ENCODE results near the gene PIANP.

PIANP gene

DNA sequence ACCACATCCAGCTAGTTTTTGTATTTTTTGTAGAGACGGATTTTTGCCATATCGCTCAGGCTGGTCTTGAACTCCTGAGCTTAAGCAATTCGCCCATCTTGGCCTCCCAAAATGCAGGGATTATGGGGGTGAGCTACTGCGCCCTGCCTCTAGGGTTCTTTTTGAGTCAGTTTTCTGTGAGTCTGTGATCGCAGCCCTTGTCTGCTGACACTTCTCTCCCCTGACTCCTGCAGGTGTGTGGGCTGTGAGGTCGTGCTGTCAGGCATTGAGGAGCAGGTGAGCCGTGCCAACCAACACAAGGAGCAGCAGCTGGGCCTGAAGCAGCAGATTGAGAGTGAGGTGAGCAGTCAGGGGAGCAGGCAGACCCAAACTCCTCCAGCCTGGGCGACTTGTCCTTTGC lies 29.6 kb upstream of the PIANP start:
- no peaks in the 10 kb centered on the region for H3K27me3 ChIP-seq (ENCODE audit: insufficient read depth, poor library complexity, severe bottlenecking)
- no peak overlapping the region for H3K27ac ChIP-seq (ENCODE audit: poor library complexity, severe bottlenecking)
- H3K4me3 ChIP-seq (ENCODE audit: severe bottlenecking), result no peak overlapping the region
- TF ChIP-seq, protein P1, sequence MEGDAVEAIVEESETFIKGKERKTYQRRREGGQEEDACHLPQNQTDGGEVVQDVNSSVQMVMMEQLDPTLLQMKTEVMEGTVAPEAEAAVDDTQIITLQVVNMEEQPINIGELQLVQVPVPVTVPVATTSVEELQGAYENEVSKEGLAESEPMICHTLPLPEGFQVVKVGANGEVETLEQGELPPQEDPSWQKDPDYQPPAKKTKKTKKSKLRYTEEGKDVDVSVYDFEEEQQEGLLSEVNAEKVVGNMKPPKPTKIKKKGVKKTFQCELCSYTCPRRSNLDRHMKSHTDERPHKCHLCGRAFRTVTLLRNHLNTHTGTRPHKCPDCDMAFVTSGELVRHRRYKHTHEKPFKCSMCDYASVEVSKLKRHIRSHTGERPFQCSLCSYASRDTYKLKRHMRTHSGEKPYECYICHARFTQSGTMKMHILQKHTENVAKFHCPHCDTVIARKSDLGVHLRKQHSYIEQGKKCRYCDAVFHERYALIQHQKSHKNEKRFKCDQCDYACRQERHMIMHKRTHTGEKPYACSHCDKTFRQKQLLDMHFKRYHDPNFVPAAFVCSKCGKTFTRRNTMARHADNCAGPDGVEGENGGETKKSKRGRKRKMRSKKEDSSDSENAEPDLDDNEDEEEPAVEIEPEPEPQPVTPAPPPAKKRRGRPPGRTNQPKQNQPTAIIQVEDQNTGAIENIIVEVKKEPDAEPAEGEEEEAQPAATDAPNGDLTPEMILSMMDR (IDR thresholded peaks at IDR 0.05; ENCODE audit: poor library complexity, severe bottlenecking), result no peak
- H3K4me1 ChIP-seq (ENCODE audit: insufficient read depth, poor library complexity, severe bottlenecking), result no peaks in the 10 kb centered on the region
- peaks cover 29% of the 10 kb centered on the region for H3K36me3 ChIP-seq (ENCODE audit: low read depth)
- H3K9me3 ChIP-seq (ENCODE audit: severe bottlenecking), result no peaks in the 10 kb centered on the region
- DNase-seq (ENCODE audit: low spot score), result no peak
- no peak for ATAC-seq (ENCODE audit: low read depth)

DNA sequence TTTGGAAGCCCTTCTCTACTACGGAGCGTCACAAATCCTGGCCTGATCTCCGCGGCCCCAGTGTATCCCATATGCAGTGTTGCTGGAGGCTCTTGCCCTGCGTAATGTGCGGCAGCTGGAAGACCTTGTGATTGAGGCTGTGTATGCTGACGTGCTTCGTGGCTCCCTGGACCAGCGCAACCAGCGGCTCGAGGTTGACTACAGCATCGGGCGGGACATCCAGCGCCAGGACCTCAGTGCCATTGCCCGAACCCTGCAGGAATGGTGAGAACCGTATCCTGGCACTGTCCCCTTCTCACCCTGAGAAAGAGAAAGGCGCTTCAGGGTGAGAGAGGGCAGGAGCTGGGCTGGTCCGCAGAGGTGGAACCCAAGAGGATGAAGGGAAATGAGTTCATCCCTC lies 28.6 kb upstream of the PIANP start:
- DNase-seq (ENCODE audit: low spot score), result no peak
- peaks cover 29% of the 10 kb centered on the region for H3K36me3 ChIP-seq (ENCODE audit: low read depth)
- TF ChIP-seq, protein P1 (IDR thresholded peaks at IDR 0.05; ENCODE audit: poor library complexity, severe bottlenecking), result no peak

DNA sequence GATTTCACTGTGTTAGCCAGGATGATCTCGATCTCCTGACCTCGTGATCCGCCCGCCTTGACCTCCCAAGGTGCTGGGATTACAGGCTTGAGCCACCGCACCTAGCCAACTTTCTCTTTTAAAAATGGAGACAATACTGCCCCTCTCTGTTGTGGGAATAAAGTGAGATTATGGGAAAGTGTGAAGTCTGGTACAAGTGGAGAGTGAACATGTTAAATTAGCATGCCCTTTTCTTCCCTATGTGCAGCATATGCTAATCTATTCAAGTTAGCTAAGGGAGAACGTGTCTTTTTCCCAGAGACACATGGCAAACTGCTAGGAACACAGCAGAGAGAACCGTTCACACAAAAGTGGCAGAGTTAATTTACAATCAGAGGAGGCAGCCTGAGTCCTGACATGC lies 24.7 kb upstream of the PIANP start:
- TF ChIP-seq, protein P1 (IDR thresholded peaks at IDR 0.05; ENCODE audit: poor library complexity, severe bottlenecking), result no peak
- no peak for DNase-seq (ENCODE audit: low spot score)
- Histone ChIP-seq H3K27ac (ENCODE audit: poor library complexity, severe bottlenecking) (peak overlapping the region; percentile 70), H3K9me3 (ENCODE audit: severe bottlenecking) (no peaks in the 10 kb centered on the region), H3K4me3 (ENCODE audit: severe bottlenecking) (no peak overlapping the region), H3K4me1 (ENCODE audit: insufficient read depth, poor library complexity, severe bottlenecking) (peaks cover 8% of the 10 kb centered on the region), H3K27me3 (ENCODE audit: insufficient read depth, poor library complexity, severe bottlenecking) (no peaks in the 10 kb centered on the region), H3K36me3 (ENCODE audit: low read depth) (peaks cover 20% of the 10 kb centered on the region)
- ATAC-seq (ENCODE audit: low read depth), result no peak

More for the DNA sequence above, 28.6 kb upstream of the PIANP start:
- Histone ChIP-seq H3K27ac (ENCODE audit: poor library complexity, severe bottlenecking) (no peak overlapping the region), H3K27me3 (ENCODE audit: insufficient read depth, poor library complexity, severe bottlenecking) (no peaks in the 10 kb centered on the region), H3K9me3 (ENCODE audit: severe bottlenecking) (no peaks in the 10 kb centered on the region), H3K4me1 (ENCODE audit: insufficient read depth, poor library complexity, severe bottlenecking) (peaks cover 5% of the 10 kb centered on the region), H3K4me3 (ENCODE audit: severe bottlenecking) (no peak overlapping the region)
- no peak for ATAC-seq (ENCODE audit: low read depth)

DNA sequence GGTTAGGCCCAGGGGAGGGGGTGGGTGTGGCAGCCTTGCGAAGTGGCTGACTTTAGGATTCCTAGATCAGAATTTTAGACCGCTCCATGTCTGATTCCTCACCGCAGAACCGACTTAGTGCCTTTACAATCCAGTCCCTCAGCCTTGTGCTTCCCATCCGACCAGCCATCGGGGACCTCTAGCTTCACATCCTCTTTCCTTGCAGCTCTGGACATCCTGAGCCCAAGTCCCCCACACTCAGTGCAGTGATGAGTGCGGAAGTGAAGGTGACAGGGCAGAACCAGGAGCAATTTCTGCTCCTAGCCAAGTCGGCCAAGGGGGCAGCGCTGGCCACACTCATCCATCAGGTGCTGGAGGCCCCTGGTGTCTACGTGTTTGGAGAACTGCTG lies 23.8 kb upstream of the PIANP start:
- H3K27ac ChIP-seq (ENCODE audit: poor library complexity, severe bottlenecking), result peak overlapping the region; percentile 70

More for the DNA sequence above, 23.8 kb upstream of the PIANP start:
- H3K4me1 ChIP-seq (ENCODE audit: insufficient read depth, poor library complexity, severe bottlenecking), result peaks cover 8% of the 10 kb centered on the region
- ATAC-seq (ENCODE audit: low read depth) (peak; percentile 7), DNase-seq (ENCODE audit: low spot score) (no peak)
- TF ChIP-seq, protein P1 (IDR thresholded peaks at IDR 0.05; ENCODE audit: poor library complexity, severe bottlenecking), result no peak
- H3K27me3 ChIP-seq (ENCODE audit: insufficient read depth, poor library complexity, severe bottlenecking), result no peaks in the 10 kb centered on the region
- peak overlapping the region; percentile 52 for H3K4me3 ChIP-seq (ENCODE audit: severe bottlenecking)
- H3K36me3 ChIP-seq (ENCODE audit: low read depth), result peaks cover 17% of the 10 kb centered on the region
- H3K9me3 ChIP-seq (ENCODE audit: severe bottlenecking), result no peaks in the 10 kb centered on the region

All from RWPE2 (cell line).